GM18873 (cell line): Measurements from ENCODE around the gene PTH2.

Experiments
- ATAC-seq: cut with Tn5 transposase; IDR thresholded peaks from one replicate; pipeline ENCODE4 v1.9.1; 2021; ENCODE audit warnings: mild to moderate bottlenecking, moderate library complexity, moderate number of reproducible peaks; ENCODE audit not compliant: unreplicated experiment, low FRiP score

PTH2 gene

DNA sequence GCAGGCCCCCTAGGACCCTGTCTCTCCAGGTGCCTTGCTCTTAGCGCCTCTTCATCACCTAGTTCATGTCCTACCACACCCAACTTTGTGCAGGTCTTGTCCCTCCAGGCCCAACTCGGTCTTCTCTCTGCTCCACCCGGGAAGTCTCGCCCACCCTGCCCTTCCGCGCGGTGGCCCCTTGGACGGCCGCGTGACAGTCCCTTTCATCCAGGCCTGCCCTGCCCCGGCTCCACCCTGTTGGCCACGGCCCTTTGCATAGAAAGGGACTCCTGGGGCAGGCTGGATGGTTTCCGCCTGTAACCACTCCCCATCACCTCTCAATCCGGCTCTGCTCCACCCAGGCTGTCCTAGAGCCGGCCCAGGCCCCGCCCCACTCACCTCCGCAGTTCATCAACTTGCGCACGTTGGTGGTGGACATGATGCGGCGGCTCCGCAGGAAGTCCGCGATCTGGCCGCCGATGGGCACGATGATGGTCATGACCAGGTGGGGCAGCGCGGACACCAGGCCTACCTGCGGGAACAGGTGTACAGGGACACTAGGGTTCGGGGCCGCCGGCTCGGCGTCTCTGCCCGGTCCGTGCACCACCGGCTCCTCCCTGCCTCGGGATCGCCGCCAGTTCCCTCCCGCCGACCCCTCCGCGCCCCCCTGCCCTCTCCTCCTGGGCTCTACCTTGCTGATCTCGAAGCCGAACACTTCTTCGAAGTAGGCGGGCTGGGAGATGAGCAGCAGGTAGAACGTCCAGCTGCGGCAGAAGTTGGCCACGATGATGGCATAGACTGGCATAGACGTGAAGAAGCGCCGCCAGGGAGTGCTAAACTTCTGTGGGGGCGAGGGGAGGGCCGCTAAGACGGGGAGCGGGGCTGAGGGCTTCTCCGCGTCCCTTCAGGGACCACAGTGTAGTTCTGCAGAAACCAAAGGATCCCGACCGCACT is 9.2 kb upstream of the PTH2 start:
- ATAC-seq: no peak

GRCh38 chr19:49431330-49431749 is 8.1 kb upstream of the PTH2 start:
- no peak for ATAC-seq

DNA sequence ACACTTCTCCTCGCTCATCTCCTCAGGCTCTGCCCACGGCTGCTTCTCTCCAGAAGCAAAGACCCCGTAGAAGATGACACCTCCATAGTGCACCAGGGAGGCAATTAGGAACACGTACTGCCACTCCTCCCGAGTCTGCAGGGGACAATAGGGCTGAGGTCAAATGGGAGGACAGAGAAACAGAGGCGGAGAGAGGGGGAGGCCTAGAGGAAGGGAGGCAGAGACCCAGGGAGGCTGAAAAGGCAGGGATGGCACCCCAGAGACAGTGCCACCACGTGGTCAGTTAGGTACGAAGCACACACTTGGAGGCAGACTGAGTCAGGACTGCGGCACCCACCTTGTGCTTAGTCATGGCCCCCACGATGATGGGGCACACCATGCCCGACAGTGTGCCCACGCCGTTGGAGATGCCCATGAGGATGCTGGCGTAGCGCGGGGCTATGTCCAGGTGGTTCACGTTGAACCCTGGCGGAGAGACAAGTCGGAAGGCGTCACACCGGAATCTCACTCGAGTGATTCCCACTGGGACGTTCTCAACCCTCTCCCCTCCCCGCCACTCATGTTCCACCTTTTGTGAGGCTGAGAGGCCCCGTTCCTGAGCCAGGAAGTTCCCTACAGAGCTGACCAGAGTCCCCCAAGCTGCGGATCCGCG is 7.6 kb upstream of the PTH2 start:
- ATAC-seq: no peak

DNA sequence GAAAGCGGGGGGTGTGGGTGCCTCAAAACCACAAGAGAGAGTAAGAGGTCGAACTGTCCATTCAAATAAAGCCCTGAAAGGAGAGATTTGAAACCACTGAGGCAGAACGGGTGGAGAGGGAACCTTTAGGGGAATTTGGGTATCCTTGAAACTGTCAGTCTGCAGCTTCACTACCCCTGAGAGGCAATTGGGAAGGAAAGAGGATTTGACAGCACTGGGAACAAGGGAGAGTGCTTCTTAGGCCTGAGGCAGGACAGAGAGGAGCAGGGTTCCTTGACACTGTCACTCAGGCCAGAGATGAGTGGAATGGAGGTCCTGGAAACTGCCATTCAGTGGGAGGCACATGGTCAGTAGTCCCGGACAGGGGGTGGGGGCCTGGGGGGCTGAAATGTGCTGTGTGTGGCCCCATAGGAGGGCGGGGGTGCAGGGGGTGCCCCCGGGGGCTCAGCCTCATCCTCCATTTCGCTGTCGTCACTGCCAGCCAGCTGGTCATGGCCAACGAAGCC is 7.0 kb upstream of the PTH2 start:
- ATAC-seq: no peak

DNA sequence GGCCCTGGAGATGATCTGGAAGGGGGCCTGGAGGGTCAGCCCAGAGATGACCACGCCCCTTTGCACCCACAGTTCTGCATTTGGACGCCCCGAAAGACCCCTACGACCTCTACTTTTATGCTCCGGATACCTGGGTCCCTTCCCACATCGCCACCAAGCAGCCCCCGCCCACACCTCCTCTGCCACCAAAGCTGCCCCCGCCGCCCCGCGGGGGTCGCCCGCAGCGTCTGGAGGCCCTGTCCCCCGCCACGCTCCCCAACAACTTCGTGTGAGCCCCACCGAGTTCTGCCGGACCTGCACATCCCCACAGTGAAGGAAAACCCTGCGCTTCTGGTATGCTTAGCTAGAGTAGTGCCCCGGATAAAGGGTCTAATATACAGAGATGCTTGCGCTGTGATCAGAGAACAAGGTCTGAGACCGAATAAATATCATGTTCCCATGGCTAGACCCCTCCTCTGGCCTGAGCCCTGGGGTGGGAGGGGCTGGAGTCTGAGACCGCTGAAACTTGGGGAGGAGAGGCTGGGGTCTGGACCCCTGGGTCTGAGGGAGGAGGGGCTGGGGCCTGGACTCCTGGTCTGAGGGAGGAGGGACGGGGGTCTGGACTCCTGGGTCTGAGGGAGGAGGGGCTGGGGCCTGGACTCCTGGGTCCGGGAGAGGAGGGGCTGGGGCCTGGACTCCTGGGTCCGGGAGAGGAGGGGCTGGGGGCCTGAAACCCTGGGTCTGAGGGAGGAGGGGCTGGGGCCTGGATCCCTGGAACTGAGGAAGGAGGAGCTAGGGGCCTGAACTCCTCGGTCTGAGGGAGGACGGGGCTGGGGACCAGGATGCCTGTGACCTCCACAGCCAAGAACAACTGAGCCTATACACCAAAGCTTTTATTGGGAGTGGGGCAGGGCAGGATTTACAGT is 5.6 kb upstream of the PTH2 start:
- ATAC-seq: no peak

- no peak for ATAC-seq
Observed at GRCh38 chr19:49427855-49428546, 4.8 kb upstream of the PTH2 start.

GRCh38 chr19:49427339-49427738 is 4.1 kb upstream of the PTH2 start:
- no peak for ATAC-seq

GRCh38 chr19:49425922-49426592 is 2.8 kb upstream of the PTH2 start:
- ATAC-seq: no peak

DNA sequence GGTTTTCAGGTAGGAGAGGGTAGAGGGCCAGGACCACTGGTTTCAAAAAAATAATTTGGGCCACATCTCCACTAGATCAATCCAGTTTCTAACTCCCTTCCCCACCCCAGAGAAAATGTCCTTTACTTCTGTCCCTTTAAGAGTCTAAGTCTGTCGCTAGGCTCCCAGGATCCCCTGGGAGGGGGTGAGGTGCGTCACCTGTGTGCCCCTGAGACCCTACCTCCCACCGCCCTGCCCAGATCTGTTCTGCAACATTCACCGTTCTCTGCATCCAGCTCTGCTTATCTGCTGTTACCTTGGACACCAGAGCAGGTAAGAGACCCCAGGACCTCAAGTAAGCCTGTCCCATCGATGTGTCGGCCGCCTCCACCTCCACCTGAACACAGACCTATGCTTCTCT is 1.9 kb upstream of the PTH2 start, which contains the start of gene GFY:
Gene GFY, plus strand, starts transcription at position 211 of the 400 bp plus-strand sequence. CDS start 1,043 bp downstream, outside the sequence.
- no peak for ATAC-seq

- no peak for ATAC-seq
Observed at GRCh38 chr19:49423985-49424303, 703 bp upstream of the PTH2 start.

DNA sequence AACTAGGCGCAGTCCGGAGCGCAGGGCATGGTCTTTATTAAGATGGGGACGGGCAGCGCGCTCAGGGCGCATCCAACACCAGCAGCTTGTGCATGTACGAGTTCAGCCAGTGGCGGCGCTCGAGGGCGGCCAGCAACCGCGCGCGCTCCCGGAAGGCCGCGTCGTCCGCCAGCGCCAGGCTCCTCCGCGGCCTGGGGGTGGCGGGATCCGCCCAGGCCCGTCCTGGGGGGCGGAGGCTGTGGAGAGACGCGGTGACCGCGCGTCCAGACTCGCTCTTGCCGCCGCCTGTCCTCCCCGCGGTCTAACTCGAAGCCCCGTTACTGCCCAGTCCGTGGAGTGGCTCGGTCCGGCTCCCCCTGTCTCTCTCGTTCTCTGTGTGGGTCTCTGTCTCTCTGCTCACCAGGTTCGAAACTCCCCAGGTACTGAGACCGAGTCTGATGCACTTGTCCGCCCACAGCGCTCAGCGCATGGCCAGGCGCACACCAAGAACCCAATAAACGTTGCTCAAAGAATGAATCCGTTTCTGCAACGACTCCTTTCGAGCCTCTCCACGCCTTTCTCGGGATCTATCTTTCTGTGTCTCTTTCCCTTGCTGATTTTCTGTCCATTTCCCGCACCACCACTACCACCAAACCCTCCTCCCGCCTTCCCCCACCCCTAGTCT is 702 bp downstream of the PTH2 start:
- no peak for ATAC-seq

- ATAC-seq: no peak
Observed at GRCh38 chr19:49421878-49422202, 1.4 kb downstream of the PTH2 start.

- ATAC-seq: no peak
Observed at GRCh38 chr19:49421039-49421877, 2.0 kb downstream of the PTH2 start.

- ATAC-seq: no peak
Observed at GRCh38 chr19:49420227-49420626, 3.0 kb downstream of the PTH2 start.

DNA sequence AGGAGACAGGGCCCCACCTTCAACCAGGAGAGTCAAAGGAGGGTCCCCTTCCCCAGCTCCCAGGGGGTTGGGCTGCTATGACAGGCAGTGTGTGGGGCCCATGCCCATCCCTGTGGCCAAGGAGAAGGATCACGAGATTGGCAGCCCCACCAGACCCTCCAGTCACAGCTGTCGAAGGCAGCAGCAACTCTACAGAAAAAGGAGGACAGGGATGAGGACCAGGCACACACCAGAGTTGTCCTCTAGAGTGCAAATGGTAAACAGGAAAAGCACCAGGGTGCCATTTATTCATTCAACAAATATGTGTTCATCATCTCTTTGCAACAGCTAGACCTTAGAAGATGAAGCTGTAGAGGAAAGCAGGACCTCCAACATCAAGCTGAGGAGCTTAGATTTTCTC is 4.1 kb downstream of the PTH2 start:
- ATAC-seq: no peak

DNA sequence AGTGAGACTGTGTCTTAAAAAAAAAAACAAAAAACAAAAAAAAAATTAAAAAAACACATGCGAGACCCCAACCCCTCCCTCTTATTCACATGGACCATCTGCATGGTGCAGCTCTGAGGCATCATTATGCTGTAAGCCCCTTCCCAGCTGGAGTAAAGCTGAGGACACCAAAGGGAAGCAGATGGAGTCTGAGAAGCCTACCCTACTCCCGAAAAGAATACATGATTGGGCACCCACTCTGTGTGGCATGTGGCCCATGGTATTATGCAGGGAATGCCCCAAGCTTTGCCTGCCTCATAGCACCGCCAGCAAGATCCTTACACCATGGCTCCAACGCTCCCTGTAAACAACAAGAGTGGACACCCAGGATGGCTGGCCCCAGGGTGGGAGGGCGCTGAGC is 4.7 kb downstream of the PTH2 start:
- ATAC-seq: no peak

GRCh38 chr19:49417088-49417487 is 6.2 kb downstream of the PTH2 start:
- no peak for ATAC-seq

DNA sequence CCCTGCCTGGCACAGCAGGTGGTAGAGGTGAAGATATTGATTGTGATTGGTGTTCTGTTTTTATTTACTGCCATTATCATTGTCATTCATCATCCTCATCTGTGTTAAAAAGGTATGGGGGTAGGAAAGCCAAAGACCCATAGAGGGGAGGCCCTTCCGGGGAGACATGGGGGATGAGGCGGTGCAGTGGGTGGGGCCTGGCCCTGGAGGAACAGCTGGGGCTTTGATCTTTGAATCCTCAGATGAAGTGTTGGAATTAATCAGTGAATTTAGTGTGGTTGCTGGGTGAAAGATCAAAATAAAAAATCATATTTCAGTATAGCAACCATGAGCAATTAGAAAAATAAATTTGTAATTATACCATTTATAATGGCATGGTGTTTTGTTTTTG is 7.4 kb downstream of the PTH2 start:
- ATAC-seq: no peak
